Loucy (cell line): ENCODE measurements around the gene MYO1D.
"Not testable (repeated sequence)": the region's sequence is repeated elsewhere in the genome, so short reads cannot be mapped to it uniquely, and the experiment has no call there.

Source experiments
- H2AFZ ChIP-seq: fragments of 200-600 bp; sonication (generic); 2 replicates; pipeline ENCODE4 v1.6.0; 2016; ENCODE audit warnings: antibody characterized with exemption, mild to moderate bottlenecking, low read length, moderate library complexity
- H3F3A ChIP-seq: fragments of 200-600 bp; 2 replicates; pipeline ENCODE4 v1.6.0; 2016; ENCODE audit warnings: antibody characterized with exemption, low read depth, mild to moderate bottlenecking
- H3K27me3 ChIP-seq: fragments of 200-600 bp; sonication (generic); 2 replicates; pipeline ENCODE4 v1.6.1; 2014; ENCODE audit warnings: low read length, mild to moderate bottlenecking; ENCODE audit not compliant: insufficient read depth, poor library complexity, severe bottlenecking
- H3K36me3 ChIP-seq: fragments of 200-600 bp; sonication (generic); 2 replicates; pipeline ENCODE4 v1.6.1; 2016; ENCODE audit warnings: low read length; ENCODE audit not compliant: insufficient read depth
- H3K4me1 ChIP-seq: fragments of 200-600 bp; sonication (generic); 2 replicates; pipeline ENCODE4 v1.5.1; 2014; ENCODE audit warnings: low read length, mild to moderate bottlenecking; ENCODE audit not compliant: insufficient read depth, poor library complexity, severe bottlenecking
- H3K4me2 ChIP-seq: fragments of 200-600 bp; sonication (generic); 2 replicates; pipeline ENCODE4 v1.6.0; 2014; ENCODE audit warnings: antibody characterized with exemption, low read length, low read depth, mild to moderate bottlenecking; ENCODE audit not compliant: poor library complexity, severe bottlenecking
- H3K4me3 ChIP-seq: fragments of 200-600 bp; sonication (generic); 2 replicates; pipeline ENCODE4 v1.5.1; 2014; ENCODE audit warnings: low read length, mild to moderate bottlenecking, mixed read lengths; ENCODE audit not compliant: poor library complexity, severe bottlenecking
- H3K79me2 ChIP-seq: fragments of 200-600 bp; sonication (generic); 2 replicates; pipeline ENCODE4 v1.6.1; 2014; ENCODE audit warnings: low read length; ENCODE audit not compliant: insufficient read depth
- H3K9ac ChIP-seq: fragments of 200-600 bp; sonication (generic); 2 replicates; pipeline ENCODE4 v1.6.0; 2014; ENCODE audit warnings: mild to moderate bottlenecking, low read depth, low read length, moderate library complexity; ENCODE audit not compliant: poor library complexity, severe bottlenecking
- H3K9me2 ChIP-seq: fragments of 200-600 bp; sonication (generic); replicated peaks from 2 replicates; pipeline ENCODE4 v1.6.1; 2016; ENCODE audit warnings: low read depth, low read length, mixed read lengths
- H3K9me3 ChIP-seq: fragments of 200-600 bp; sonication (generic); 2 replicates; pipeline ENCODE4 v1.6.1; 2014; ENCODE audit warnings: mild to moderate bottlenecking, antibody characterized with exemption, low read length, low read depth; ENCODE audit not compliant: insufficient read depth
- H4K20me1 ChIP-seq: fragments of 200-600 bp; sonication (generic); 2 replicates; pipeline ENCODE4 v1.6.0; 2014; ENCODE audit warnings: antibody characterized with exemption, low read length, mild to moderate bottlenecking; ENCODE audit not compliant: insufficient read depth, poor library complexity, severe bottlenecking
- CTCF ChIP-seq: fragments of 200-600 bp; sonication (generic); conservative IDR thresholded peaks from 2 replicates; pipeline ENCODE4 v1.5.1; 2014; ENCODE audit warnings: mild to moderate bottlenecking, antibody characterized with exemption, low read length
- EZH2phosphoT487 ChIP-seq: fragments of 200-600 bp; IDR thresholded peaks from 2 replicates; pipeline ENCODE4 v1.6.1; 2018; ENCODE audit warnings: antibody characterized with exemption, mild to moderate bottlenecking, moderate library complexity, borderline replicate concordance

Gene MYO1D

GRCh38 chr17:32896647-32897258 lies 19.8 kb upstream of the MYO1D start:
- Histone ChIP-seq H4K20me1 (no peaks in the 10 kb centered on the region), H3K9me3 (peaks cover 3% of the 10 kb centered on the region; the same call in 1 of the 2 replicates), H3K9ac (no peak overlapping the region), H3K9me2 (no peaks in the 10 kb centered on the region), H3K4me3 (no peak overlapping the region), H3K79me2 (no peaks in the 10 kb centered on the region), H3F3A (no peaks in the 10 kb centered on the region), H3K36me3 (no peaks in the 10 kb centered on the region), H3K4me1 (no peaks in the 10 kb centered on the region), H2AFZ (no peak overlapping the region), H3K4me2 (no peak overlapping the region), H3K27me3 (no peaks in the 10 kb centered on the region)
- no peak for TF ChIP-seq EZH2phosphoT487
- TF ChIP-seq CTCF: no peak

GRCh38 chr17:32894245-32894644 lies 17.3 kb upstream of the MYO1D start:
- H3K9ac ChIP-seq: no peak overlapping the region
- H3K79me2 ChIP-seq: no peaks in the 10 kb centered on the region
- H3K4me2 ChIP-seq: no peak overlapping the region
- TF ChIP-seq EZH2phosphoT487: no peak
- no peak for TF ChIP-seq CTCF
- H3K27me3 ChIP-seq: no peaks in the 10 kb centered on the region
- H4K20me1 ChIP-seq: no peaks in the 10 kb centered on the region
- H2AFZ ChIP-seq: no peak overlapping the region
- no peaks in the 10 kb centered on the region for H3K9me2 ChIP-seq
- no peaks in the 10 kb centered on the region for H3F3A ChIP-seq
- no peak overlapping the region for H3K4me3 ChIP-seq
- no peaks in the 10 kb centered on the region for H3K4me1 ChIP-seq
- H3K36me3 ChIP-seq: no peaks in the 10 kb centered on the region
- no peaks in the 10 kb centered on the region for H3K9me3 ChIP-seq

- not testable (repeated sequence) for H4K20me1 ChIP-seq, H3K9me3 ChIP-seq, H2AFZ ChIP-seq, H3K4me2 ChIP-seq, H3F3A ChIP-seq, H3K79me2 ChIP-seq, H3K4me3 ChIP-seq, H3K36me3 ChIP-seq, H3K4me1 ChIP-seq, H3K27me3 ChIP-seq, H3K9ac ChIP-seq, H3K9me2 ChIP-seq
These were observed 10.5 kb upstream of the MYO1D start for GRCh38 chr17:32887410-32887809.

- not testable (repeated sequence) for H3K36me3 ChIP-seq, H3K79me2 ChIP-seq, H3K9ac ChIP-seq, H3K9me2 ChIP-seq, H3K9me3 ChIP-seq, H4K20me1 ChIP-seq, H3F3A ChIP-seq, H3K4me1 ChIP-seq, H3K27me3 ChIP-seq, H3K4me3 ChIP-seq, H2AFZ ChIP-seq, H3K4me2 ChIP-seq
These were observed 10.0 kb upstream of the MYO1D start for GRCh38 chr17:32886951-32887350.
